Stimulated activated CD4-positive, alpha-beta T cell treated with anti-CD3 and anti-CD28 coated beads, Interleukin-1b, Interleukin-23, amount 100 ng/mL, for 4 hours (primary cell): ENCODE results near the gene SULT2B1.
"Not testable (repeated sequence)": the region's sequence is repeated elsewhere in the genome, so short reads cannot be mapped to it uniquely, and the experiment has no call there.

Experiments
- DNase-seq, 2 donors: peaks; one replicate each; pipeline ENCODE4 v3.0.0-alpha.2; 2020; ENCODE audit warnings: low read depth in 2 of 2

SULT2B1 gene

DNA sequence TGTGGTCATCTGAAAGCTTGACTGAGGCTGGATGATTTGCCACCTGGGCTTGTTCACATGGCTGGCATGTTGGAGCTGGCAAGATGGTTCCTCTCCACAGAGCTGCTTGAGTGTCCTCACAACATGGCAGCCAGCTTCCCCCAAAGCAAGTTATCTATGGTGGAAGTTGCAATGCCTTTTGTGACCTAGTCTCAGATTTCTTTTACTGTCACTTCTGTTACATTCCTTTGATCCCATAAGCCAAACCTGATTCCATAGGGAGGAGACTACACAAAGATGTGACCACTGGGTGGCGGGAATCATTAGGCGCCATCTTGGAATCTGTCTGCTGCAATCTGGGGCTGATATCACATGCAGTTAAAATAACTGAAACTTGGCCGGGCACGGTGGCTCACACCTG lies 22.8 kb upstream of the SULT2B1 start:
- DNase-seq, result no peak

DNA sequence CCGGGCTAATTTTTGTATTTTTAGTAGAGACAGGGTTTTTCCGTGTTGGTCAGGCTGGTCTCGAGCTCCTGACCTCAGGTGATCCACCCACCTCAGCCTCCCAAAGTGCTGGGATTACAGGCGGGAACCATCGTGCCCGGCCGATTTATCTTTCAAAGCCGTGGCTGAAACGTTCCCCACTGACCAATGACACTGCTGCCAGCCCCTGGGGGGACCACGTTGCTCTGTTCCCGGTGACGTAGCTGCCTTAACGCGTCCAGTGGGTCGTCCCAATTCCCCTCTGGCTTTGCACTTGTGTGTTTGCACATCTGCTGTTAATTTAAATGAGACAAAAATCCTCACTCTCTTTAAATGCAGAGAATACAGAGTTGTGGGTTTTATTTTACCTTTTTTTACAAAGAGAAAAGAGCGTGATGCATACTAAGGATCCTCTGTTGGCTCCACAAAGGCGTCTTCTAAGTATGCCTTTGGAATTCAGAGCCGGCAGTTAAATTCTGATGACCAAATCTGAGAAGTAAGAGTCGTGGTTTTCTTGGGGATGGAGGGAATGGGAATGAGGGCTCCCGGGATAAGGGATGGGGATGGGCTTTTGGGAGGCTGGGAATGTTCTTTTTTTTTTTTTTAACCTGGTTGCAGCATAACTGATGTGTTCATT lies 21.8 kb upstream of the SULT2B1 start:
- DNase-seq, result no peak

DNA sequence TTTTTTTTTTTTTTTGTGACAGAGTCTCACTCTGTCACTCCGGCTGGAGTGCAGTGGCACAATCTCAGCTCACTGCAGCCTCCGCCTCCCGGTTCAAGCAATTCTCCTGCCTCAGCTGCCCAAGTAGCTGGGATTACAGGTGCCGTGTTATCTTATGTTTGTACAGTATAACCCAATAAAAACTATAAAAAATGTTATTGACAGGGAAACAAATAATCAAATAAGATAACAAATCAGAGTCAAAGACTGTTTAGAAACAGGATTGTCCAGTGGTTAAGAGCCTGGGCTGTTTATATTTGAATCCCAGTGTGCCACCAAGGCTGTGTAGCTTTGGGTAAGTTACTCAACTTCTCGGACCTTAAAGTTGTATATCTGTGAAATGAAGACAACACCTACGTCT lies 21.2 kb upstream of the SULT2B1 start:
- DNase-seq, result no peak

GRCh38 chr19:48533770-48534169 lies 18.2 kb upstream of the SULT2B1 start:
- no peak for DNase-seq

GRCh38 chr19:48537541-48537940 lies 14.4 kb upstream of the SULT2B1 start:
- DNase-seq, result no peak

- DNase-seq, result not testable (repeated sequence)
These were observed 13.9 kb upstream of the SULT2B1 start for GRCh38 chr19:48538057-48538456.

DNA sequence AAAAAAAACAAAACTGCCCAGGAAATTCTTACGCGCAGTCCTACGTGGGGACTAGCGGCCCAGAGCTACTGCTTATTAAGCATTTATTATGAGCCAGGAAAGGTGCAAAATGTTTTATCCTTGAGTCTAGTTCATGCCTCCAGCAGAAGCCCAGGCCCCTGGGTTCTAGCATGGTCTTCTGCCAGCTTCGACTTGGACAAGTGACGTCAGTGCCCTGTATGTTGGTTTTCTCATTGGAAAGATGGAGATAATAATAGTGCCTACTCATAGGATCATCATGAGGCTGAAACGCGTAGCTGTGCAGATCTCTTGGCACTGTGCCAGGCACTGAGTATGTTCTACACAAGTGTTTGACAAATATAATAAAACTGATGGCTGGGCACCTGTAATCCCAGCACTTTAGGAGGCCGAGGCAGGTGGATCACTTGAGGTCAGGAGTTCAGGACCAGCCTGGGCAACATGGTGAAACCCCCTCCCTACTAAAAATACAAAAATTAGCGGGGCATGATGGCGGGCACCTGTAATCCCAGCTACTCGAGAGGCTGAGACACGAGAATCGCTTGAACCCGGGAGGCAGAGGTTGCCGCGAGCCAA lies 12.4 kb upstream of the SULT2B1 start:
- DNase-seq, result no peak

- DNase-seq, result no peak
These were observed 11.9 kb upstream of the SULT2B1 start for GRCh38 chr19:48540110-48540509.

GRCh38 chr19:48541813-48542212 lies 10.2 kb upstream of the SULT2B1 start:
- DNase-seq, result no peak

DNA sequence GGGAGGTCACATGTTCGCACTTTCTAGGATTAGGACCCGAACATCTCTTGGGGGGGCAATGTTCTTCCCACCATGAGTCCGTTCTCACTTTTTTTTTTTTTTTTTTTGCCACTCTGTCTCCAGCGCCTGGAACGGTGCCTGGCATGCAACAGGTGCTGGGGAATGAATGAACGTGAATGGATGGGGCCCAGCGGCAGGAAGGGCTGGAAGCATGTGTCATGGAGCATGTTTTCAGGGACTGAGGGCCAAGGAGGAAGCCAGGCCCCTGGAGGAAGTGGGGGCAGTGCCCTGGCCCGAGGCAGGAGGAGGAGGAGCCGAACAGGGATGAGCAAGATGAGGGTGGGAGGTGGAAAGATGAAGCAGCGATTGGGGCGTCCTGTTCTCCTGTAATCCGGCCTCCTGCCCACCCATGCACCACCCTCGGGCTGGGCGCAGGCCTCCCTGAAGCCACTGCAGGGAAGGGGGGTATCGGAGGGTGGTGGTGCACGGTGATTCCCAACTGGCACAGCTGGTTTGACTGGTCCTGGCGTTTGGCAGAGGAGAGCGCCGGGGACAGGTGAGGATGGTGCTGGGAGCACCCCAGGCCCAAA lies 8.8 kb upstream of the SULT2B1 start:
- DNase-seq, result no peak

DNA sequence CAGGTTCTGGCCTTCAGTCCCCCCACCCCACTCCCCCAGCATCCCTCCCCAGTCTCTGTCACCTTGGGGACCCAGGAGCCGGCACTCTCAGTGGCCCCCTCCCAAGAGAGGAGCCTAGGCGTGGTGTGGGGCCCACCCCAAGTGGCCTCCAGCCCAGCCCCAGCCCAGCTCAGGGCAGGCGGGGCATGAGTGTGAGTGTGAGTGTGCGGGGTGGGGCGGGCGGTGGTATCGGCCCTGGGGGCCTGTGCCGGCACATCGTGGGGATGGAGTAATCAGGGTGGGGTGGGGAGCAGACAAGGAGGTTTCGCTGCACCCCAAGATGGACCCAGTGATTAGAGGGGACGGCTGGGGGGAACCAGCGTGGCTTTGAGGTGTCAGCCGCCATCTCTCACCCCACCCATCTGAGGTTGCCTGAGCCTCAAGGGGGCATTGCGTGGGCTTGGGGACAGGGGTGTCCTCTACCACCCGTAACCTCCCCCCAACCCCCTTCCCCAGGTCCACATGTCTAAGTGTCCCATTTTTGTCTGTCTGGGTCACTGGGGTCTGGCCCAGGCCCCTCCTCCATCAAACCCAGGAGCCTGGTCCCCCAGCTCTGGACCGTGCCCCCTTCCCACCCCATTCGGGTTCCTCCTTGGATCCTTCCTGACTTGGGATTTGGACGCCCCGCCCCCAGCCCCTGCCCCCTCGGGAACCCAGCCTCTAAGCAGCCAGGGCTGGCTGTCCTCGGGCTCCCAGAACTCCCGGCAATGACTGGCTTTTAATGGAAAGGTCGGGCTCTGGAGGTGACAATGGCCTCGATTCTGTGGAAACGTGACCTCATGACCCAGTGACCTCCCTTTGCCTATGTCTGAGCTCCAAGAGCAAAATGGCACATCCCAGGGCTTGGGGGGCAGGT lies 6.9 kb upstream of the SULT2B1 start:
- no peak for DNase-seq

DNA sequence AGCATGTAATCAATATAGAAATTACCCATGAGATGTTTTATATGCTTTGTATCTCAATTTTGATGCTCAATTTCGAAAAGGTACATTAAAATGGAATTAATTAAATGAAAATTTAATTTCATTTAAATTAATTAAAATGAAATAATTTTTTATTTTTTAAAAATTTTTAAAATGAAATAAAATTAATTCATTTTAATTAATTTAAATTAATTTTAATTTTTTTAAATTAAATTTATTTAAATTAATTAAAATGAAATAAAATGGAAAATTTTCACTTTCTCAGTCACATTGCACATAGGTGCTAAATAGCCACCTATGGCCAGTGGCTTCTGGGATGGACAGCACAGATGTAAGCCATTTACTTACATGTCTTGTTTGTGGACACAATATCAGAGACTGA lies 4.2 kb upstream of the SULT2B1 start:
- DNase-seq, result no peak

GRCh38 chr19:48548253-48548911 lies 3.6 kb upstream of the SULT2B1 start:
- no peak for DNase-seq

- DNase-seq, result no peak
These were observed 2.6 kb upstream of the SULT2B1 start for GRCh38 chr19:48549380-48549779.

DNA sequence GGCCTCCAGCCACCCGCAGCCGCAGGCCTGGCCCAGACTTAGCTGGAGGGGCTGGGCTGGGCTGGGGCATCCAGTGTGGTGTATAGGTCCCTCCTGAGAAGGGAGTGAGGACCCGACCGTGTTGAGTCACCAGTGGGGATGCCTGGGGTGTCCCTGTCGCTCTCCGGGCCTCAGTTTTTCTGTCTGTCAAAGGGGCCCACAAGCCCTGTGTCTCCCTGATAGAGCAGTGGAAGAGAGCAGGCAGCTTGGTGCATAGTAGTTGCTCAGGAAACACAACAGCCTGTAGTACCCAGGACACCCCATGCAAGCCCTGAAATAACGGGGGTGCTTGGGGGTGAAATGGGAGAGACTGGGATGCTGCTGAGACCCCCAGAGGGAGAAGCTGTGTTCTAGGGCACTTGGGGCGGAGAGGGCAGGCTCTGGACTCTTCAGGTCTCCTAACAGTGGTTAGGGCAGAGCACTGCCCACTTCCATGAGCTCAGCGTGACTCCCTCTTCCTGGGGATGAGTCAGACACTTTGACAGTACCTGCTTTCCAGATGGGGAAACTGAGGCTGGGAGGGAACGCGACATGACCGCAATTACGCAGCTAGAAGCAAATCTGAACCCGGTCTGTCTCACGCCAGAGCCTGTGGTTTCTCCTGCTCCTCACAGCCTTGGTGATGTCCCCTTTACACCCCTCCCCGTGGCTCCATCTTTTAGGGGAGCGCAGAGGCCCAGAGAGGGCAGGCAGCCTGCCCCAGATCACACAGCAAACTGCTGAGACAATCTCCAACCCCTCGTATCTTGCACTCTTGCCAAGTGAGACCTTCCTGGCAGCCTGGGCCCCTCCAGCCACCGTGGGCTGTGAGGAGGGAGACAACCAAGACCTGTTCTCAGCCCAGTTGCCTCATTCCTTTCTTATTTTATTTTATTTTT lies 692 bp downstream of the SULT2B1 start:
- DNase-seq, result no peak

DNA sequence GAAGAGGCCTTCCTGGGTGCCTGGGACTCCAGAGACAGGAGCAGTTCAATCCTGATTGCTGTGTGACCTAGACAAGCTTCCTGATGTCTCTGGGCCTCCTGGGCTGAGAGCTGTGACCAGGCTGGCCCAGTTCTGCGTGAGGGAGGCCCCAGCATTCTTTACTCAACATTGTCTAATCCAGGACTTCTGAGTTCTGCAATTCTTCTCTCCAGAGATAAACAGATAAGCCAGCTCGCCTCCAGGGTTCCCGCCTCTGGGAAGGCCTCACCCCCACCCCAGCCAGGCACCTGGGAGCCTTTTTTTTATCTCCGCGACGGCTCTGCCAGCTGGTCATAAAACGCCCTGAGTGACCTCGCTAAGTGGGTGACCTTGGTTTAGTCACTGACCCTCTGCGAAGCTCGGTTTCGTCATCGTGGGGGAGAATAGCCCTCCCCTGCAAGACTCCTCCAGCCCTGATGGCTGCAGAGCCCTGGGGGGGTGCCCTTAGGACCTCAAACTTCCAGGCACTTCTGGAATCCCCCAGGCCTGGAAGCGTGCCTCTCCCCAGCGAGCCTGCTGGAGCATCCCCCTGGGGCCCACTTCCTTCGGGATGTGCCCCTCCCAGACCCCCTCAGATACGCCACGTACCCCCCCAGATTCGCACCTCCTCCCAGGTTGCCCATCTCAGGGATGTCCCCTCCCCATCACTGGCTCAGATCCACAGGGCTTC lies 1.9 kb downstream of the SULT2B1 start:
- DNase-seq, result no peak

- DNase-seq, result no peak
These were observed 2.6 kb downstream of the SULT2B1 start for GRCh38 chr19:48554385-48555091.

GRCh38 chr19:48556163-48556562 lies 4.2 kb downstream of the SULT2B1 start:
- no peak for DNase-seq

- DNase-seq, result no peak
These were observed 4.9 kb downstream of the SULT2B1 start for GRCh38 chr19:48556825-48557224.
